ENCODE measurements around the gene OR11H1. TPM values are rescaled to one million over a fixed set of nuclear protein-coding genes. Genes with fewer than 3 reads are reported as not detected.

OR11H1 gene
- not detected in 2 replicates for total RNA-seq

GRCh38 chr22:15527892-15528291 lies at the start of gene OR11H1:
TSS of gene OR11H1 (plus strand) at chr22:15528192. CDS start at chr22:15528192, 0 bp downstream.

Other genes starting within 250 kb of the OR11H1 start
- not detected in 2 replicates for gene POTEH, start 161.8 kb downstream of the OR11H1 start, total RNA-seq